GM19023 (cell line): ENCODE data around the gene GORASP2.

Experiments
- ATAC-seq: cut with Tn5 transposase; IDR thresholded peaks from one replicate; pipeline ENCODE4 v1.9.1; 2021; ENCODE audit warnings: mild to moderate bottlenecking, moderate library complexity; ENCODE audit not compliant: unreplicated experiment

The GORASP2 gene

DNA sequence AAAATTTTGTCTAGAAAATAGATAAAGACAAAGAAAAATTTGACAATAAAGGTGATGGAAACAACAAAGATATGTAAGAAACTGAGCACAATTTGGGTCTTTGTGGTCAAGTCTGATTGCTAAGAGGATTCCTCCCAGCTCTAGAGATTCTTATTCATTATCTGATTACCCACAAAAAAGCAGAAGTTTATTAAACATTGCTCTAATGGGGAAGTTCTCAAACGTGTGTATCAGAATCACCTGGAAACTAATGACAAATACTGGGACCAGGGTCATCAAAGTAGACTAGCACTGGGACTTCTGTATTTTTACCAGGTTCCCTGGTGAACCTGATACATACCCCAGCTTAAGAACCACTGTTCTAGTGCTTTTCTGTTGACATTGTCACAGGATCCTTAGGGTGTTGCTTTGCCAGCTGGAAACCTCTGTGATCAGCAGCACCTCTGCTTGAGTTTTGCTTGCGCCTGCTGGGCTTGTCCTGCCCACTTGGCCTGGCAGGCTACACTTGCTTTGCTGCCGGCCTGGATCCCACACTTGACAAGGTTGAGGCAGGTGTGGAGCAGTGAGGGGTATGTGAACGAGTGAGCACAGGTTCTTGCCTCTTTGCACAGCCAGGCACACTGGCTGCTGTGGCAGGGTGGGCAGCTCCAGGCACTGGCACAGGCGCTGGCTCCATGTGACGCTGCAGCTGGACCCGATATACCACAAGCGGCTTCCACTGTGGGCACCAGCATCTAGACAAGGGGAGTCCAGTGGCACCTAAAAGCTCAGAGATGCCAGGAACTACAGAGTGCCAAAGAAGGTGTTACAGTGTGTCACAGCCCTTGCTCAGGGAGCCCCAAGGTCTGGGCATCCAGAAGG, 6.2 kb upstream of the GORASP2 start:
- ATAC-seq: no peak

- no peak for ATAC-seq
Measured at GRCh38 chr2:170923799-170924198, 5.3 kb upstream of the GORASP2 start.

GRCh38 chr2:170924969-170925368, 4.1 kb upstream of the GORASP2 start:
- no peak for ATAC-seq

- ATAC-seq: no peak
Measured at GRCh38 chr2:170925923-170926322, 3.1 kb upstream of the GORASP2 start.

DNA sequence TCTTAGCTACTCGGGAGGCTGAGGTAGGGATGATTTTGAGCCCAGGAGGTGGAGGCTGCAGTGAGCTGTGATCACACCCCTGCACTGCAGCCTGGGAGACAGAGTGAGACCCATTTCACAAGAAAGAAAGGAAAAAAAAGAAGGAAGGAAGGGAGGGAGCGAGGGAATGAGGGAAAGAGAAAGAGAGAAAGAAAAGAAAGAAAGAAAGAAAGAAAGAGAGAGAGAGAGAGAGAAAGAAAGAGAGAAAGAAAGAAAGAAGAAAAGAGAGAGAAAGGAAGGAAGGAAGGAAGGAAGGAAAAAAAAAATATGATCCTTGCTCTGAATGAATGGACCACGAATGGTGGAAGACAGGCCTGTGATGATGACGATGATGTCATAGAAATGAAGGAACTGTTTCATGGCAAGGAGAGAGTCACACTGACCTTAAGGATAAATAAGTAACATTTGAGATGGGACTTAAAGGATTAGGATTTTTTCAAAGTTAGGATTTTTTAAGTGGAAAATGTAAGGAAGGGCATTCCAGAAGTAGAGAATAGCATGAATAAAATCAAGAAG, 2.2 kb upstream of the GORASP2 start:
- no peak for ATAC-seq

DNA sequence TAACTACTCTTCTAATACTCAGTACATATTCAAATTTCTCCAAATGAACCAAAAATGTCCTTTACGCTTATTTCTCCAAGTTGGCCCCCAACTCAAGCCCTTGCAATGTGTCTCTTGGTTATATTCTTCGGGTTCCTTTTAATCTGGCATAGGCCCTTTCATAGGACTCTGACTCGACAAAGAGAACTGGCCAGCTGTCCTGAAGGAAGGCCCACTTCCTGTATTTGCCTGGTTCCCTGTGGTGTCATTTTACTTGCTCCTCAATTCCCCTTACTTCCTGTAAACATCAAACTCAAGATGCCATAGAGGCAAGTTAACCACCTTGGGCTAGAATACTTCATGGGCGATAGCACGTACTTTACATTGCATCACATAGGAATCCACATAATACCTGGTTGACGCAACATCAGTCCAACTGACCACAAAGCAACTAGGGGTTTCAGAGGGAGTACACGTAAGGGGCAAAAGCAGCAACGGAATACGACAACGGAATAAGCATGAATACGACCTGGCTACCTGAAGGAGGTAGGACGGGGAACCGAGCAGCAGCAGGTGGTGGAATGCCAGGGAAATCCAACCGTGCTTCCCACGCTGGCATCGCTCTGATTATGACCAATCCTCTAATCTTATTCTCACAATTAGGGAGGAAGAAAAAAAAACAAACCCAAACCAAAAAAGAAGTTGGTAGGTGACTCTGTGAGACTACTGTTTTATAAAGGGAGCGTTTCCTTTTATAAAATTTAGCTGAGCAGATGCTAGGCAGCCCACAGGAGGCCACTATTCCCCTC, 823 bp upstream of the GORASP2 start:
- no peak for ATAC-seq

DNA sequence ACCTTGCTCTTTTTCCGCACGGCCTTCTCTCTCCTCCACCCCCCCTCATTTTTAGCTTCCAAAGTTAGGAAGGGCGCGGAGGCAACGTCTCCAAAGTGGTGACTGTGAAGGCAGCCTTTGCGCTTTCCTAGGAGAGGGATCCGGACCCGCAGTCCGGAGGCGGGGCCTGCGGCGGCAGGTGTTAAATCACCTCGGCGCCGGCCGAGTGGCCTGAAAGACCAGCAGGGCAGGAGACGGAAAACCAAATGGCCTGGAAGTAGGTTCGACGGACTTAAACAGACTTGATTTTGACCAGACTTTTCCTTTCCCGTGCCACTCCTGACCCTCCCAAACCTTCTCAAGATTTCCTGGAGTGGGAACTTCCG, 615 bp downstream of the GORASP2 start:
- ATAC-seq: peak; percentile 12

DNA sequence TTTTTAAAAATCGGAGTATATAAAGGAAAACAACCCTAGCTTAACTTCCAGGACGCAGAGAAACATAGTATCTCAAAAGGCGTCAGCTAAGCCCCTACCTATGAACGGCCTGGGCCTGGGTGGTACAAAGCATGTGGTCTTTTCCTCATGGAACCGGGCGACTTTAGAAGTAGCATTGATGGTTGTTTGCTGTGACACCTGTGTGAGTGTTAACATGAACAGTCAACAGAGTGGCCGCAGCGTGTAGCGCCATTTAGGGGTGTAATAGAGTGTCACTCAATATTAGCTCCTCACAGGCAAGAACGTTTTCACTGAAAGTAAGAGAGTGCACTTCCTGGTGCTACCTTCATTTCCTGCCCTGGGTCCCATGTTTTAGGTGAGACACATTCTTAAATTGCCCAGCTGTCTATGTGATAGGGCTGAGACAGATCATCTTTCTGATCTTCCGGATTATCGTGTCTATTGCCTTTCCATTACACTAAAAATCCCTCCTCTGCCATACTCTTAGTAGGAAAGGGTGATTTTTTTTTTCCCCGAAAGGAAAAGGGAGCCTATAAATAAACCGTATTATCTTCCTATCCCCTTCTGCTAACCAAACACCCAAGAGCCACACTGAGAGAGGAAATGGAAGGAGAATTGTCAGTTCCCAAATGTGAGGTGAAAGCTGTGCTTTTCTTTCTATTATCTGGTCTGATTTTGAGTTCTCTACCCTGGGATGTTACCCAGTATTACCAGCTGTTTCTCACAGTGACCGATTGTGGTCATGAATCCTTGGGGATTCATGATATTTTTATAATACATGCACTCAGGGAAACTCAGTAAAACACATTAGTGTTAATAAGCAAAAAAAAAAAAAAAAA, 1.3 kb downstream of the GORASP2 start:
- ATAC-seq: peak; percentile 20

- no peak for ATAC-seq
Measured at GRCh38 chr2:170930991-170931266, 1.9 kb downstream of the GORASP2 start.

DNA sequence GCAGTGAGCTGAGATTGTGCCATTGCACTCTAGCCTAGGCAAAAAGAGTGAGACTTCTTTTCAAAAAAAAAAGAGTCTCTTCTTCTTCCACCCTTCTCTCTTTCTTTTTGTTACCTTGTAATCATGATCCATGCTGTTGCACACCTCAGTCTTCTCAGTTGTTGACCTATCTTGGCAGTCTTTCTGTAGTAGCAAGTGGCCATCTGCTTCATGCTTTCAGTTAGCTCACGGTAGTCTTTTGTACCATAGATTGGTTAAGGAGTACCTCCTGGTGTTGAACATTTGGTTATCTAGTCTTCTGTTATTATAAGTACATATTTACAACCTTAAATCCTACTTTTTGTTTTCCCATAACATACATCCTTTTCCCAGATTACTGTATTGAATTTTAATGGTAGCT, 3.1 kb downstream of the GORASP2 start:
- no peak for ATAC-seq

- no peak for ATAC-seq
Measured at GRCh38 chr2:170932948-170933347, 3.9 kb downstream of the GORASP2 start.

GRCh38 chr2:170937709-170938379, 8.8 kb downstream of the GORASP2 start:
- no peak for ATAC-seq

GRCh38 chr2:170940066-170940465, 11.0 kb downstream of the GORASP2 start:
- no peak for ATAC-seq

DNA sequence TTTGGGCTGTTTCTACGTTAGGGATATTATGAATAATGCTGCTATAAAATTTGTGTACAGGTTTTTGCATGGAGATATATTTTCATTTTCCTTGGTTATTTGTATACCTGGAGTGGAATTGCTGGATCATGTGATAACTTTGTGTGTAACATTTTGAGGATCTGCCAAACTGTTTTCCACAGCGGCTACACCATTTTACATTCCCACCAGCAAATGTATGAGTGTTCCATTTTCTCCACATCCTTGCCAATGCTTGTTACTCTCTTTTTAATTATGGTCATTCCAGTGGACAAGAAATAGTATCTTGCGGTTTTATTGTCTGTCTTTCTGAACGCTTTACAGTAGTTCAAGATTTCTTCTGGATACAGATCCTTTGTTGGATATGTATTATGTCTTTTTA, 13.6 kb downstream of the GORASP2 start:
- no peak for ATAC-seq

DNA sequence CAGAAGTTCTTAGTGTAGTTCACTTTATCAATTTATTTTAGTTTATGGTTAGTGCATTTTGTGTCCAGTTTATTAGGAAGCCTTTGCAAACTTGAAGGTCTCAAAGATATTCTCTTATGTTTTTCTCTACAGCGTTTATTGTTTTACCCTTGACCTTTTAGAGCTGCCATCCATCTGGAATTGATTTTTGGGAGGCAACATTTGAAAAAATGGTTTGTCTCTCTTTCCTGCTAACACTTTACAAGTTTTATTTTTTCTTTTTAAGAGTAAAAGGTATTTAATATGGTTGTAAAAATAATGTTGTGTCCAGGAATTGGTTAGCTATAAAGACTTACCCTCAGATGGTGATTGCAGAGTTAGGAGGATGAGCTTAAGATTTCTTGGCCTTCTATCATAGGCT, 14.0 kb downstream of the GORASP2 start:
- no peak for ATAC-seq

DNA sequence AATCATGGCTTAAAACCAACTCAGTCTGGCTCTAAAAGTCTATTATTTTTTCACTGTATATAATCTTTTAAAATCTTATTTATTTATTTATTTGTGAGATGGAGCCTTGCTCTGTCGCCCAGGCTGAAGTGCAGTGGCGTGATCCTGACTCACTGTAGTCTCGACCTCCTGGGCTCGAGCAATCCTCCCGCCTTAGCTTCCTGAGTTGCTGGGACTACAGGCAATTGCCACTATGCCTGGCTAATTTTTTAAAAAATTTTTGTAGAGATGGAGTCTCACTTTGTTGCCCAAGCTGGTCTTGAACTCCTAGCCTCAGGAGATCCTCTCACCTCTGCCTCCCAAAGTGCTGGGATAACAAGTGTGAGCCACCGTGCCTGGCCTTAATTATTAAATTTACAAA, 14.5 kb downstream of the GORASP2 start:
- no peak for ATAC-seq

DNA sequence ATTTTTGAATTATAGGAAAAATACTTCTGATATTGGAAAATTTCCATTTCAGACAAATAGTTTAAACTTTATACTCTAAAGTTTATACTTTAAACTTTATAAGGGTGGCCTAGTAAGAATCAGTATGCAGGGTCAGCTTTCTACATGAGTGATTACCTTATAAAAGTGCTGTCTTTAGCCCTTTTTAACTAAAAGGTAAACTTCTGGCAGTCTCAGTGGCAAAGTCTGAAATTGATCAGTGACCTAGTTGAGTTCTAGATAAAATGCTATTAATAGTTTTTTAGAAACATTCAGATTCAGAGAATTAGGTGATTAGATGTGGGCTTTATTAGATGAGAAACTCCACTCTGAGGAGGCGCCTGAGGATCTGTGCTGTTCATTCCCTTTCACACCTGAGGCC, 15.5 kb downstream of the GORASP2 start:
- ATAC-seq: no peak

DNA sequence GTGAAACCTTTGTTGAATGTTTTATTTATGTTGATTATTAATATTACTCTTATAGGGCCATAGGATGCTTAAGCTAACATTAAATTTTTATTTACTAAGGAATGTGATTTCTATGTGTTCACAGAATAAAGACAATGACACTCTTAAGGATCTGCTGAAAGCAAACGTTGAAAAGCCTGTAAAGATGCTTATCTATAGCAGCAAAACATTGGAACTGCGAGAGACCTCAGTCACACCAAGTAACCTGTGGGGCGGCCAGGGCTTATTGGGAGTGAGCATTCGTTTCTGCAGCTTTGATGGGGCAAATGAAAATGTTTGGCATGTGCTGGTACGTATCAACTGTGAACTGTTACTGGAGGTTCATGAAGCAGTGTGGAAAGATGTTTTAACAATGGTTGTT, 20.4 kb downstream of the GORASP2 start:
- no peak for ATAC-seq

GRCh38 chr2:170950221-170950761, 21.2 kb downstream of the GORASP2 start:
- ATAC-seq: peak; percentile 66

GRCh38 chr2:170953941-170954340, 24.9 kb downstream of the GORASP2 start:
- no peak for ATAC-seq
